Neural progenitor cell (in vitro differentiated cells): ENCODE results near the gene MACROD2.

Experiments used
- CTCF ChIP-seq: fragments of 200-600 bp; sonication (generic); IDR thresholded peaks from 2 replicates; pipeline ENCODE4 v1.5.1; 2017; ENCODE audit warnings: antibody characterized with exemption, mild to moderate bottlenecking
- EZH2 ChIP-seq: fragments of 200-600 bp; sonication (generic); IDR thresholded peaks from 2 replicates; pipeline ENCODE4 v1.6.1; 2017; ENCODE audit warnings: antibody characterized with exemption, mild to moderate bottlenecking, moderate library complexity
- EZH2phosphoT487 ChIP-seq: fragments of 200-600 bp; sonication (generic); IDR thresholded peaks from 2 replicates; pipeline ENCODE4 v1.6.1; 2017; ENCODE audit warnings: antibody characterized with exemption

GRCh38 chr20:15515691-15516090, 1520.4 kb downstream of the MACROD2 start:
- TF ChIP-seq EZH2 (no peak), CTCF (no peak), EZH2phosphoT487 (no peak)
